IPS-18c (cell line): ENCODE data around the gene STAM.

Experiments used
- H3K4me3 ChIP-seq: 2 replicates; pipeline ENCODE4 v1.7.0; 2013; ENCODE audit warnings: low read depth, mild to moderate bottlenecking, low read length, moderate library complexity; ENCODE audit not compliant: insufficient read depth
- H3K9me3 ChIP-seq: one replicate; pipeline ENCODE4 v1.6.1; 2013; ENCODE audit warnings: mild to moderate bottlenecking, low read length, moderate library complexity; ENCODE audit not compliant: control insufficient read depth, insufficient read depth

STAM gene

DNA sequence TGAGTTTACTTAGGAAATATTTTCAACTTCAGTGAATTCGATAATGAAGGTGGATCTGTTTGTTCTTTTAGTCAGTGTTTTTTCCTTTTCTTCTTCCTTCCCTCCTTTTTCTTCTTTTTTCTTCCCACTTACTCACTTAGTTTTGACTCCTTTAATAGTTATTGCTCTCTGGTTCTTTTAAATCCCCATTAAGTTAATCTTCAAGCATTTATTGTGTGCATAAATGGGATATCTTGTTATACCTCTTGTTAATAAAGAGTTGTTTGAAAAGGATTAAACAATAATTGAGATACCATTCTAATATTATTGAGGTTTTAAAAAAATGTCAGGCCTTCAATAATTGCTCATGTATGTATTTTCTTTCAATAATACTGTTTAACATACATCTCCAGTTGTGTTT, 19.5 kb downstream of the STAM start:
- no peak overlapping the region for H3K4me3 ChIP-seq

DNA sequence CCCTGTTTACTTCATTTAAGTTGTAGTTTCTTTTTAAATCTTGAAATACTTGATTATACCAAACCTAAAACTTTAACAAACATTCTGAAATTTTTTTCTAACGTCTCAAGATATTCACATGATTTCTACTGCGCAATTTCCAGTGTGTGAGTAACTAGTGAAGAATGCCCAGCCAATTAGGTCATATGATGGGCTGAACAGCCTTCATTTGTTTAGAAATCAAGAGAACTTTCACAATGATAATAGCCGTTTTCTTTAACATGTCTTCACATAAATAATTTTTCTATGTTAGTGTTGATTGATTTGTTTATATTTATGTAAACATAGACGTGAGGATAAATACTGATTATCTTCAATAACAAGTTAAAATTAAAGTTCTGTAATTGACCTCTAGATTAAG, 21.8 kb downstream of the STAM start:
- Histone ChIP-seq H3K4me3 (no peak overlapping the region), H3K9me3 (no peaks in the 10 kb centered on the region)

More for the DNA sequence above, 19.5 kb downstream of the STAM start:
- no peaks in the 10 kb centered on the region for H3K9me3 ChIP-seq

DNA sequence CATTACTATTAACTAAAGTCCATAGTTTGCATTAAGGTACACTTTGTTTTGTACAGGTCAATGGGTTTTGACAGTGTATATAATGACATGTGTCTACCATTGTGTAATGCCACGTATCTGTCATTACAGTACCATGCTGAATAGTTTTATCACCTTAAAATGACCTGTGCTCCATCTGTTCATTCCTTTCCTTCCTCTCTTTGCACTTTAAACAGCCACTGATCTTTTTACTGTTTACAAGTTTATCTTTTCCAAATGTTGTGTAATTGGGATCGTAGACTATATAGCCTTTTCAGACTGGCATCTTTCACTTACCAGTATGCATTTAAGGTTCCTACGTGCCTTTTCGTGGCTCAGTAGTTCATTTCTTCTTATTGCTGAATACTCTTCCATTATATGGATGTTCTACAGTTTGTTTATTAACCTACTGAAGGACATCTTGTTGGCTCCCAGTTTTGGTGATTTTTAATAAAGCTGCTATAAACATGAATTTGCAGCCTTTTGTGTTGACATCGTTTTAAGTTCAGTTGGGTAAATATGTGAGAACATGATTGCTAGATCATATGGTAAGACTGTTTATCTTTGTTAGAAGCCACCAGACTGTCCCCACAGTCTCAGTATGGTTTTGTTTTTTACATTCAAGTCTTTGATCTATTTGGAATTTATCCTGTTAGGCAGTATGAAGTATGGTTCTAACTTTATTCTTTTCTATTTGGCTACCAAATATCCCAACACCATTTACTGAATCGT, 24.7 kb downstream of the STAM start:
- Histone ChIP-seq H3K9me3 (no peaks in the 10 kb centered on the region), H3K4me3 (no peak overlapping the region)

DNA sequence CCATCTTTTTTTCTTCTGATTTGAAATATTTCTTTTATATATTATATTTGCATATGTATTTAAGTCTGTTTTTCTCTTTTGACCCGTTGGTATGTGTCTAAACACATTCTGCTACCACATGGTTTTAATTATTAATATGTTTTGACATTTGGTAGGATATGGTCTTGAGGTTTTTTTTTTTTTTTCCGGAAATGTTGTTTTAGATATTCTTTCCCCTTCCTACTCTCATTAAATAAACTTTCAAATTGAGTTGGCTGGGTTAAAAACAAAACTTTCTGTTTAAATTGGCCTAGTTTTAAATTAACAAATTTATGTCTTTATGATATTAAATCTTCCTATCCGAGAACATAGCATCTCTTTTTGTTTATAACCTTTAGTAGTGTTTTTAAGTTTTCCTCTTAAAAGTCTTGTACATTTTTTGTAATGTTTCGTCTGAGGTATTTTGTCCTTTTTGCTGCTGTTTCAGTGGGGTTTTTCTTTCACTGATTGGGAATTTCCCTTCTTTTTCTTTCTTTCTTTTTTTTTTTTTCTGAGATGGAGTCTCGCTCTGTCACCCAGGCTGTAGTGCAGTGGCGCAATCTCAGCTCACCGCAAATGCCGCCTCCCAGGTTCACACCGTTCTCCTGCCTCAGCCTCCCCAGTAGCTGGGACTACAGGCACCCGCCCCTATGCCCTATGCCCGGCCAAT, 25.4 kb downstream of the STAM start:
- H3K9me3 ChIP-seq: no peaks in the 10 kb centered on the region
- no peak overlapping the region for H3K4me3 ChIP-seq

DNA sequence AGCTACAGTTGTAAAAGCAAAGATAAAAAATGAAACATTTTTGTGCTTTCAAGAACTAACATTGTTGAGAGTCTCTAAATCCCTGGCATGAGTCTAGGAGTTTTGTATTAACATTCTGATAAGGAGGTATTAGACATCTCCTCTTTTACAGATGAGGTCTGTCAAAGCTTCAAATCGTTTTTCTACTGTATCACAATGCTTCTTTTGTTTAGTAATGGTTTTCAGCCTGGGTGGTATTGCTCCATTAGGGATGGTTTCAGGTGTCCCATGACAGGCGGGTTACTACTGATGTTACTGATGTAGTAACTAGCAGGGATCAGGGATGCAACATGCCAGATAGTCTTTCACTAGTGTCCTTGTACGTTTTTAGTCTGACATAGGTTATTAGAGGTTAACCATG, 27.4 kb downstream of the STAM start:
- Histone ChIP-seq H3K4me3 (no peak overlapping the region), H3K9me3 (no peaks in the 10 kb centered on the region)

DNA sequence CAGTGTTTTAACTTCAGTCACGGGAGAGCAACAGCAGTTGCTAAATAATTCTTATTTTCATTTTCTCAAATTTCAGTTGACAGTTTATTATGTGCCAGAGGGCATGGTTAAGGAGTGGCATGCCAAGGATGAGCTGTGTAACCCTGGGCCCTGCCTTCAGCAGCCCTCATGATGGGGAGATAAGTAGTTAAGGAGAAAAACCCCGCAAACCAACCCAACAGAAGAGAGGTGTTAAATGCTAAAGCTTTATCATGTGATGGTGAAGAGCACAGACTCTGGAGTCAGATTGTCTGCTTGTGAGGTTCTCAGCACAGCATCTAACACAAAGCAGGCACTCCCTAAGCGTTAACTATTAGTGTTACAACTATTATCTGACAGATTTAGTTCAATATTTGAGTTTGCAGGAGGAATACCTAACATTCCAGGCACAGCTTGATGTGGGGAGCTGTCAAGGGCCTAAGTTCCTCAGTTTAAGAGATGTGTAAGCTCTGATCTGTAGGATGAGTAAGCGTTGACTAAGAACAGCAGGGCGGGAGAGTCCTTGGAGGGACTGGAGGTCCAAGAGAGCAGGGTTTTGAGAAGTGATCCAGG, 29.6 kb downstream of the STAM start:
- Histone ChIP-seq H3K9me3 (no peaks in the 10 kb centered on the region), H3K4me3 (no peak overlapping the region; the same call in 1 of the 2 replicates)

DNA sequence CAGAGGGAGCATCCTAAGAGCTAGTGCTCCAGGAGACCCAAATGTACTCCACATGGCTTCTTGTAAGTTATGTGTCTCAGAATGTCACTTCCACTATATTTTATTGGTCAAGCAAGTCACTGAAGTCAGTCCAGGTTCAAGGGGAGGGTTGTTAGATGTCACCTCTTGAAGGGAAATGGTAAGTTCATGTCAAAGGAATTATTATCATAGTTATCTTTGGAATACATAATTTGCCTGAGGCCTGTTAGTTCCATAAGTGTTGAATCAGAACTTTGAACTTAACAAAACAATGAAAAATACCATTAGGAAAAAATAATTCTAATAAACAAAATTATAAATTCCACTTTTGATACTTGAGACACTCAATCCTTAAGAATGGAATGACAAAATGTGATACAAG, 30.6 kb downstream of the STAM start:
- Histone ChIP-seq H3K4me3 (no peak overlapping the region), H3K9me3 (no peaks in the 10 kb centered on the region)

DNA sequence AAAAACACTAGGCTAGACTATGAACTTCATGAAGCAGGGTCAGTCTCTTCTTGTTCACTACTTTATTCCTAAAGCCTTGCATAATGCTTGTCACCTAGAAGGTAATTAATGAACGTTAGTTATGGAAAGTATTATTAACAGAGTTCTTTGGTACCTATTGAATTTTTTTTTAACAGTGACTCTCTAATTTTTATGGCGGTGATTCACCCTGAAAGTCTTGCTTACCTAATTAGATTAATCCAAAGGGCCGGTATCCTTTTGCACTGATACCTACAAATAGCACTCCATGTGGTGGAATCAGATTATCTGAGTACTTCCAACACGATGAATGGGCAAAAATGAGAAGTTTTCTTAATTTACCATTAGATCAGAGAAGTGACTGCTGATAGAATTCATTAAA, 31.7 kb downstream of the STAM start:
- Histone ChIP-seq H3K9me3 (no peaks in the 10 kb centered on the region), H3K4me3 (no peak overlapping the region)

DNA sequence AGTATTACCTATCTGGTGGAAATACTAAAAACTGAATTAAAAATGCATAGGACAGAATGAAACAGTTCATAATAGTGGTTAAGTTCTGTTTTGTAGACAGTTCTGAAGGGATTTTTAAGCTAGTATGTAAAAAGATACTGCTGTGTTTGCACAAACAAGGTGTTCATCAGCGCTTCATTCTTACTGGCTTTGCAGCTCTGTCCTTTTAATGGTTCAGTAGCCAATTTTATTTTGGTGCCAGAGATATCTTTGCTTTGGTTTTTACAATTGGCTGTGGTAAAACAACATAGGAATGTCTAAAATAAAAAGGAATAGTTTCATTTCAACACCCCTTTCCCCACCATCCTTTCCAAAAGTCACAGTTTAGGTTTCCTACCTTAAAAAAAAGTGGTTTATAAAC, 33.0 kb downstream of the STAM start:
- Histone ChIP-seq H3K9me3 (no peaks in the 10 kb centered on the region), H3K4me3 (no peak overlapping the region)

DNA sequence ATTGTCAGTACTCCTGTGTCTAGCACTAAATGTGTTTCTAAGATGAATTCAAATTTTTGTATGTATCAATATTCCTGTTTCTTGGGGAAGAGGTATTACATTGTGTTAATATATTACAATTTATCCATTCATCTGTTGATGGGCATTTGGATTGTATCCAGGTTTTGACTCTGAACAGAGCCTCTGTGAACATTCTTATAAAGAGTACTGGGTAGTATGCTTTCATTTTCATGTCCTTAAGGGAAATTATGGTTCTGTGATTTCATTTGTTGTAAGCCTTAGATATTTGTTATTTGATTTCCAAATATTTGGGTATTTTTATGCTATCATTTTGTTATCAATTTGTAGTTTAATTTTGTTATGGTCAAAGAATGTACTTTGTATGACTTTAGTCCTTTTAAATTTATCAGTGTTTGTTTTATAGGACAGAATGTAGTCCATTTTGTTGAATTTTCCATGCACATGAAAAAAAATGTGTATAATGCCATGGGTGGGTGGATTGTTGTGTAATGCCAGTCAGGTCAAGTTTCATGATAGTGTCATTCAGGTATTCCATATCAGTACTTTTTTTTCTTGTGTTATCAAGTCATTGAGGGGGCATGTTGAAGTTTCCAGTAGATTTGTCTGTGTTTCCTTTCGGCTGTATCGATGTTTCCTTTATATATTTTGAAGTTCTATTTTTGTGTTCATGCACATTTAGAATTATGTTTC, 38.4 kb downstream of the STAM start:
- H3K9me3 ChIP-seq: no peaks in the 10 kb centered on the region
- no peak overlapping the region for H3K4me3 ChIP-seq

DNA sequence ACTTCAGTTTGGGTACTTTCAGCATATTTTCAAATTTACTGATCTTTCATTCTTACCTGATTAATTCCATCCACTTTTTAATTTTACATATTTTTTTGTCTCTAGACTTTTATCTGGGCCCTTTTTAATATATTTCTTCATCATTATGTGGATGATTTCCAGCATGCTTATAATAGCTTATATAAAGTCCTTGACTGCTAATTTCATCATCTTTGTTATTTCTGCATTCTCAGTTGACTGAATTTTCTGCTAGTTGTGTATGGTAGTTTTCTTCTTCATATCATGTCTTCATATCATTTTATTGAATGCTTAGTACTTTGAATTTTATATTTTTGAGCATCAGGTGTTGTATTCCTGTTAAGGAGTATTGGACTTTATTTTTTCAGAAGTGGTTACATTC, 39.6 kb downstream of the STAM start:
- Histone ChIP-seq H3K9me3 (no peaks in the 10 kb centered on the region), H3K4me3 (no peak overlapping the region)

DNA sequence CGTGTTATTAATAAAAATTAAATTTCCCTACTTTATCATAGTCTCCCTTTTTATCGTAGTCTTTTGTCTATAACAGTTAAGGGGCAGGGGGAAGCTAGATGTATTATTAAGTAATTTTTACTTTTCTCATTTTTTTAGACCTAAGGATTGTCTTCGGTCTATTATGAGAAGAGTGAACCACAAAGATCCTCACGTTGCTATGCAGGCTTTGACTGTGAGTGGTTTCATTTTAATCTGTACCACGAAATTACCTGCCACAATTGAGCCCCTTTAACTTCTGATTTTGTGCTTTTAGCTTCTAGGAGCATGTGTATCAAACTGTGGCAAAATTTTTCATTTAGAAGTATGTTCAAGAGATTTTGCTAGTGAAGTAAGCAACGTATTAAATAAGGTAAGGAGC, 40.6 kb downstream of the STAM start:
- H3K4me3 ChIP-seq: no peak overlapping the region
- H3K9me3 ChIP-seq: no peaks in the 10 kb centered on the region

DNA sequence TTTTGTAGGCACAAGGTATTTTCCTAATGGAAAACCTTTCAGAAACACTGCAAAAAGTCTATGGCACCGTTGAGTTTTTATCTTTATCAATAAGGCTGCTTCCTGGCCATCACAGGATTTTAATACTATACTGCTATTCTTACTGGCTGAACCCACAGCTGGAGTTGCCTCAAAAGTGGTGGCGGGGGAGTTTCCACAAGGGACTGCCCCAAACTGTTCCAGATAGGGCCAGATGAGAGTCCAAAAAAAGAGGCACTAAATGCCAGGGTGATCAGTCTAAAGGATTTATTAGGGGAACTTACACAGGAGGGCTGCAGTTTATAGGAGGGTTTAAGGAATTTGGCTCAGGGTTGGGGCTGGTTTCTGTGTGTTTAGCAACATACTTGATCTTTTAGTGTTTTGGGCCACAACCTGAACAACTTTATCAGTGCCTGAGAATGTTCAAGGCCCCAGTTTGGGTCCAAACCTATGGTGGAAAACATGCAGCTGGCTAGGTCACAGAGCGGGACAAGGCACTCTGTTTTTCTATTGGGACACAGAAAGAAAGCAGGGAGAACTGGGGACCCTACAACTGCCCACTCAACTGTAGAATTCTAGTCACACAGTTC, 41.4 kb downstream of the STAM start:
- Histone ChIP-seq H3K4me3 (no peak overlapping the region), H3K9me3 (no peaks in the 10 kb centered on the region)

DNA sequence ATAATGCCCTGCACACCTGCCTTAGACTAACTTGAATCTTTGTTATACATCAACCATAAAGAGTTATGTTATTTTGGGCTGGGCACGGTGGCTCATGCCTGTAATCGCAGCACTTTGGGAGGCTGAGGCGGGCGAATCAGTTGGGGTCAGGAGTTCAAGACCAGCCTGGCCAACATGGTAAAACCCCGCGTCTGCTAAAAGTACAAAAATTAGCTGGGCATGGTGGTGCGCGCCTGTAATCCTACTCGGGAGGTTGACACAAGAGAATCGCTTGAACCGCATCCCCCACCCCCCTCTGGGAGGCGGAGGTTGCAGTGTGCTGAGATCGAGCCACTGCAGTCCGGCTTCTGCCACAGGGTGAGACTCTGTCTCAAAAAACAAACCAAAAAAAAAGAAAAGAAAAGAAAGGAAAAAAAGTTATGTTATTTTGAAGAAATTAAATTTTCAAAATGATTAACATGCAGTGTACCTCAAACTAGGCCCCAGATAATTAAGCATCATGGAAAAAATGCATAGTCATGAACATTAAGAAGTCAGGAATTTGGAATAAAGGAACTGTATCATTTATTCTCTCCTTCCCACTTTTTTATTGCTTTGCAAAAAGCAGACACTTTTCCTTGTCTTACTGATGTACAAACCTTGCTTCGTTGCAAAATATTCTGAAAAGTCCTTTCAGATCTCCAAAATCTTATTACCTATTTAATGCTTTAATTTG, 43.3 kb downstream of the STAM start:
- Histone ChIP-seq H3K9me3 (no peaks in the 10 kb centered on the region), H3K4me3 (no peak overlapping the region)

DNA sequence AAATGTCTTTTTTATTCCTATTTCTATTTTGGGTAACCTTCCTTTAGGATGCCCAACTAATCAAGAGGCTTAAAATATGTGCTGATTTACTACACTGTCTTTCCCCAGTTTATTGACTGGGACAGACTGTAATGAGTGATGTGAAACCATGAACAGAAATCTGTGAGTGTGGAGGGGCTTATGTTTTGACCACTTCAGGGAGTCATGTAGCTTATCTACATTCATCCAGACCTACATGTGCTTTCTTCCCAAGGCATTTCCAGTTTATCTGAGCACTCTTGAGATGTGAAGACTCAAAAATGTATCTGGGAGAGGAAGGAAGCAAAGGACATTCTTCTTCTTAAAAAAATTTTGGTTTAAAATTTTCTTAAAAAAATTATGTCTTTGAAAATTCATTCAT, 45.2 kb downstream of the STAM start:
- H3K9me3 ChIP-seq: no peaks in the 10 kb centered on the region

DNA sequence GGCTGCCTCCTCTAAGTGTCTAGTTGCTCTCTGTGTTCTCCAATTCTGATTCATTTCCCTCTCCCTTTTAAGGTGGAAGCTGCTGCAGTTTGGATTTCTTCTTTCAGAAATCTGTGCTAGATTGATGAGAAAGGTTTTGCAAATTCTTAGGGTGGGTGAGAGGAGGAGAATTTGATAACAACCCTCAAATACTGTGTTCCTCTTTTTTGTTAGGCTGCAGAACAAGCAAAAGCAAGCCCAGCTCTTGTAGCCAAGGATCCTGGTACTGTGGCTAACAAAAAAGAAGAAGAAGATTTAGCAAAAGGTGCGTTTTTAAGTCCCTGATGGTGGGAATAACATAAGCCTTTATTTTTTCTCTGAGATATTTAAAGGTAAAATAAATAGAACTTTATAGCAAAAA, 49.1 kb downstream of the STAM start:
- Histone ChIP-seq H3K4me3 (no peak overlapping the region), H3K9me3 (no peaks in the 10 kb centered on the region)

More for the DNA sequence above, 45.2 kb downstream of the STAM start:
- H3K4me3 ChIP-seq: no peak overlapping the region

DNA sequence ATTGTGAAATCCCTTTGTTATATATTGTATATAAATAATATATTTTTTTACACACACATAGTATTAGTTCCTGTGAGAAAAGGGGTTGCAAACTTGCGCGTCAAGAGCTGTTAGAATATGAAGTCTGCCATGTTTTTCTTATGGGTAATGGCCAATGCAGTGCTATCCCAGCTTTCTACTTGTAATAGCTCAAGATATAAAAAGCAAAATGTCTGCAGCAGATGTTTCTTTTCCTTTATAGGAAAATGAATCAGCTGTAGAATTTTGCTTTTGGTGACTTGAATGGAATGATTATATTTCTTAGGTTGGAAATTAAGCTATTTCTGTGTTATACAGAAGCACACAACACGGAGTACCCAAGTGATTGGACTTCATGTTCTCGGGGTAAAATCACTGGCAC, 54.7 kb downstream of the STAM start:
- no peaks in the 10 kb centered on the region for H3K9me3 ChIP-seq
- no peak overlapping the region for H3K4me3 ChIP-seq
